OCI-LY1 (cell line): ENCODE measurements around the gene LGI2.

Experiments used
- H2AFZ ChIP-seq: fragments of 200-600 bp; sonication (generic), shearing (Covaris generic); 2 replicates; pipeline ENCODE4 v1.6.0; 2014; ENCODE audit warnings: antibody characterized with exemption, mild to moderate bottlenecking, low read length
- H3F3A ChIP-seq: fragments of 200-600 bp; sonication (generic), shearing (Covaris generic); 2 replicates; pipeline ENCODE4 v1.6.0; 2014; ENCODE audit warnings: mild to moderate bottlenecking, antibody characterized with exemption, low read length, moderate library complexity; ENCODE audit not compliant: insufficient read depth
- H3K27ac ChIP-seq: fragments of 200-600 bp; sonication (generic); 2 replicates; pipeline ENCODE4 v1.5.1; 2014; ENCODE audit warnings: low read length, mixed run types, mild to moderate bottlenecking, low read depth; ENCODE audit not compliant: poor library complexity, severe bottlenecking
- H3K27me3 ChIP-seq: fragments of 200-600 bp; sonication (generic); 2 replicates; pipeline ENCODE4 v1.6.0; 2014; ENCODE audit warnings: antibody characterized with exemption, mild to moderate bottlenecking, low read length, moderate library complexity; ENCODE audit not compliant: insufficient read depth
- H3K36me3 ChIP-seq: fragments of 200-600 bp; sonication (generic); 2 replicates; pipeline ENCODE4 v1.6.1; 2014; ENCODE audit warnings: mild to moderate bottlenecking, antibody characterized with exemption, low read length, moderate library complexity, mixed read lengths; ENCODE audit not compliant: insufficient read depth
- H3K4me1 ChIP-seq: fragments of 200-600 bp; sonication (generic); 2 replicates; pipeline ENCODE4 v1.5.1; 2014; ENCODE audit warnings: mild to moderate bottlenecking, low read length, moderate library complexity; ENCODE audit not compliant: insufficient read depth, severe bottlenecking
- H3K4me2 ChIP-seq: fragments of 200-600 bp; sonication (generic), shearing (Covaris generic); 2 replicates; pipeline ENCODE4 v1.6.1; 2014; ENCODE audit warnings: low read length
- H3K4me3 ChIP-seq: fragments of 200-600 bp; sonication (generic); 2 replicates; pipeline ENCODE4 v1.5.1; 2014; ENCODE audit warnings: low read length, low read depth, mild to moderate bottlenecking, mixed read lengths; ENCODE audit not compliant: poor library complexity, severe bottlenecking
- H3K79me2 ChIP-seq: fragments of 200-600 bp; shearing (Covaris generic); 2 replicates; pipeline ENCODE4 v1.6.1; 2016; ENCODE audit warnings: mixed run types, low read length, mixed read lengths; ENCODE audit not compliant: insufficient read depth
- H3K9ac ChIP-seq: fragments of 200-600 bp; sonication (generic), shearing (Covaris generic); 2 replicates; pipeline ENCODE4 v1.6.1; 2014; ENCODE audit warnings: mild to moderate bottlenecking, low read length, mixed read lengths
- H3K9me2 ChIP-seq: fragments of 200-600 bp; sonication (generic), shearing (Covaris generic); 2 replicates; pipeline ENCODE4 v1.6.1; 2014; ENCODE audit warnings: low read depth, mild to moderate bottlenecking, low read length, mixed read lengths
- H3K9me3 ChIP-seq: fragments of 200-600 bp; shearing (Covaris generic); 2 replicates; pipeline ENCODE4 v1.6.1; 2014; ENCODE audit warnings: low read length, mixed read lengths
- H4K20me1 ChIP-seq: fragments of 200-600 bp; sonication (generic), shearing (Covaris generic); 2 replicates; pipeline ENCODE4 v1.6.0; 2016; ENCODE audit warnings: mild to moderate bottlenecking, low read length; ENCODE audit not compliant: insufficient read depth
- CTCF ChIP-seq: fragments of 200-600 bp; sonication (generic), shearing (Covaris generic); IDR thresholded peaks from 2 replicates; pipeline ENCODE4 v1.5.1; 2017; ENCODE audit warnings: mild to moderate bottlenecking, antibody characterized with exemption, low read length, moderate library complexity, mixed read lengths
- EZH2 ChIP-seq: fragments of 200-600 bp; sonication (generic), shearing (Covaris generic); IDR thresholded peaks from 2 replicates; pipeline ENCODE4 v1.8.0; 2017; ENCODE audit warnings: borderline replicate concordance, mixed run types, mild to moderate bottlenecking, antibody characterized with exemption, low read length, moderate library complexity, mixed read lengths

The LGI2 gene

GRCh38 chr4:25032126-25032525 lies 1.4 kb upstream of the LGI2 start:
- Histone ChIP-seq H3K4me2 (no peak overlapping the region), H2AFZ (no peak overlapping the region)
- no peak for TF ChIP-seq CTCF
- no peak for TF ChIP-seq EZH2

GRCh38 chr4:25031077-25031621 lies 403 bp upstream of the LGI2 start:
- Histone ChIP-seq H4K20me1 (no peaks in the 10 kb centered on the region), H3K79me2 (no peaks in the 10 kb centered on the region), H3K9me2 (no peaks in the 10 kb centered on the region), H3K4me2 (no peak overlapping the region), H3K4me1 (no peaks in the 10 kb centered on the region), H3K27me3 (no peaks in the 10 kb centered on the region), H3K27ac (no peak overlapping the region), H2AFZ (no peak overlapping the region), H3F3A (no peaks in the 10 kb centered on the region), H3K9ac (no peak overlapping the region), H3K4me3 (no peak overlapping the region), H3K36me3 (no peaks in the 10 kb centered on the region), H3K9me3 (no peaks in the 10 kb centered on the region)
- TF ChIP-seq CTCF = no peak
- TF ChIP-seq EZH2 = no peak

More at GRCh38 chr4:25032126-25032525, 1.4 kb upstream of the LGI2 start:
- Histone ChIP-seq H3K36me3 (no peaks in the 10 kb centered on the region), H3F3A (no peaks in the 10 kb centered on the region), H3K27ac (no peak overlapping the region), H3K9me3 (no peaks in the 10 kb centered on the region), H3K9me2 (no peaks in the 10 kb centered on the region), H3K27me3 (no peaks in the 10 kb centered on the region), H3K4me3 (no peak overlapping the region), H4K20me1 (no peaks in the 10 kb centered on the region), H3K9ac (no peak overlapping the region), H3K4me1 (no peaks in the 10 kb centered on the region), H3K79me2 (no peaks in the 10 kb centered on the region)

- no peaks in the 10 kb centered on the region for H3F3A ChIP-seq
- H3K9ac ChIP-seq = no peak overlapping the region
- H3K9me2 ChIP-seq = no peaks in the 10 kb centered on the region
- no peaks in the 10 kb centered on the region for H4K20me1 ChIP-seq
- H3K36me3 ChIP-seq = no peaks in the 10 kb centered on the region
- no peaks in the 10 kb centered on the region for H3K79me2 ChIP-seq
- no peak overlapping the region for H3K27ac ChIP-seq
- no peak overlapping the region for H3K4me3 ChIP-seq
- no peaks in the 10 kb centered on the region for H3K4me1 ChIP-seq
- no peak for TF ChIP-seq CTCF
- no peak for TF ChIP-seq EZH2
- no peaks in the 10 kb centered on the region for H3K9me3 ChIP-seq
- no peaks in the 10 kb centered on the region for H3K27me3 ChIP-seq
- no peak overlapping the region for H3K4me2 ChIP-seq
- H2AFZ ChIP-seq = no peak overlapping the region
Measured at GRCh38 chr4:25029479-25030276, 1.1 kb downstream of the LGI2 start.
